HCT116 (cell line): ENCODE results near the gene MAB21L3. TPM values are rescaled to one million over a fixed set of nuclear protein-coding genes. Genes with fewer than 3 reads are reported as not detected.

Source experiments
- ATAC-seq: fragments of 200-7000 bp; cut with Tn5 transposase; 2 replicates; pipeline ENCODE4 v1.9.1; 2020; ENCODE audit warnings: mild to moderate bottlenecking, moderate library complexity
- BruUV-seq: library from RNA; stranded (reverse); fragments of 400-500 nt; replicated peaks from 2 replicates; lab custom pipeline; 2021; lab: Mats Ljungman, UMichigan
- CTCF ChIA-PET: fragments of 300-600 bp; sonication (Branson Sonifier 250); formaldehyde crosslinking; loops from one replicate; lab custom pipeline; 2021; ENCODE audit warnings: antibody characterized with exemption; lab: Charles Lee
- POLR2A ChIA-PET: fragments of 300-600, 350-600 bp; sonication (Branson Sonifier 250); formaldehyde crosslinking; loops from one replicate; lab custom pipeline; 2021; ENCODE audit warnings: antibody characterized with exemption; lab: Charles Lee
- RAD21 ChIA-PET, 2 experiments: fragments of 300-600 bp; sonication (Branson Sonifier 250); formaldehyde crosslinking; loops; one replicate each; lab custom pipeline; 2023; ENCODE audit warnings: low total read pairs in 2 of 2; ENCODE audit not compliant: uncharacterized antibody in 2 of 2, unreplicated experiment in 2 of 2, low non-redundant PET in 1 of 2; lab: Charles Lee
- DNase-seq: peaks from one replicate; pipeline ENCODE4 v3.0.0-alpha.2; 2010; ENCODE audit warnings: low read depth, low spot score
- H2AFZ ChIP-seq: fragments of 200-600 bp; shearing (Covaris generic), sonication (generic); 2 replicates; pipeline ENCODE4 v1.6.1; 2017; ENCODE audit warnings: low read depth, mixed run types, mixed read lengths, antibody characterized with exemption, low read length; ENCODE audit not compliant: poor library complexity, severe bottlenecking
- H3K27ac ChIP-seq: 2 replicates; pipeline ENCODE4 v1.5.1; 2012; ENCODE audit warnings: low read depth, low read length
- H3K27me3 ChIP-seq: fragments of 200-600 bp; sonication (generic); 2 replicates; pipeline ENCODE4 v1.6.1; 2016; ENCODE audit warnings: mixed run types, low read length, mixed read lengths; ENCODE audit not compliant: insufficient read depth
- H3K36me3 ChIP-seq, 2 experiments: fragments of 200-500 bp in 1 of 2; fragments of 200-600 bp in 1 of 2; sonication (Bioruptor generic) in 1 of 2; sonication (generic) in 1 of 2; 2 replicates each; pipeline versions ENCODE4 v1.5.1 to v1.6.1; 2014 to 2016; ENCODE audit warnings: low read length in 2 of 2, inconsistent platforms in 1 of 2, mixed read lengths in 1 of 2, mixed run types in 1 of 2; ENCODE audit not compliant: insufficient read depth in 2 of 2, control insufficient read depth in 1 of 2
- H3K4me1 ChIP-seq, 2 experiments: fragments of 200-600 bp in 1 of 2; sonication (generic) in 1 of 2; 2 replicates each; pipeline versions ENCODE4 v1.5.1 to v1.6.1; 2012 to 2017; ENCODE audit warnings: low read length in 2 of 2, inconsistent platforms in 1 of 2, mild to moderate bottlenecking in 1 of 2, mixed read lengths in 1 of 2, mixed run types in 1 of 2, moderate library complexity in 1 of 2; ENCODE audit not compliant: insufficient read depth in 2 of 2, control insufficient read depth in 1 of 2
- H3K4me2 ChIP-seq: fragments of 200-600 bp; sonication (generic); 2 replicates; pipeline ENCODE4 v1.6.1; 2017; ENCODE audit warnings: mixed run types, low read length, mixed read lengths
- H3K4me3 ChIP-seq, 2 experiments: fragments of 200-600 bp in 1 of 2; sonication (generic) in 1 of 2; replicated peaks in 1 of 2; 2 replicates each; pipeline ENCODE4 v1.5.1; 2011 to 2016; ENCODE audit warnings: low read length in 2 of 2, control low read depth in 1 of 2, low read depth in 1 of 2, mild to moderate bottlenecking in 1 of 2, mixed read lengths in 1 of 2, mixed run types in 1 of 2
- H3K79me2 ChIP-seq: fragments of 200-600 bp; sonication (generic); 2 replicates; pipeline ENCODE4 v1.6.1; 2017; ENCODE audit warnings: mild to moderate bottlenecking, mixed run types, low read length, moderate library complexity, mixed read lengths; ENCODE audit not compliant: insufficient read depth
- H3K9ac ChIP-seq: fragments of 200-600 bp; sonication (generic); 2 replicates; pipeline ENCODE4 v1.6.1; 2016; ENCODE audit warnings: low read length, mixed read lengths
- H3K9me2 ChIP-seq: fragments of 200-600 bp; sonication (generic), shearing (Covaris generic); 2 replicates; pipeline ENCODE4 v1.6.1; 2017; ENCODE audit warnings: mixed run types, mild to moderate bottlenecking, moderate library complexity; ENCODE audit not compliant: insufficient read depth
- H3K9me3 ChIP-seq, 2 experiments: fragments of 200-500 bp in 1 of 2; fragments of 200-600 bp in 1 of 2; sonication (Bioruptor generic) in 1 of 2; sonication (generic) in 1 of 2; 2 replicates each; pipeline ENCODE4 v1.6.1; 2014 to 2017; ENCODE audit warnings: low read length in 2 of 2, mixed read lengths in 2 of 2, inconsistent platforms in 1 of 2, low read depth in 1 of 2, mild to moderate bottlenecking in 1 of 2, mixed run types in 1 of 2, moderate library complexity in 1 of 2; ENCODE audit not compliant: control insufficient read depth in 1 of 2, insufficient read depth in 1 of 2
- H4K20me1 ChIP-seq: fragments of 200-600 bp; sonication (generic), shearing (Covaris generic); 2 replicates; pipeline ENCODE4 v1.6.1; 2017; ENCODE audit warnings: mixed run types, mild to moderate bottlenecking, moderate library complexity; ENCODE audit not compliant: insufficient read depth
- ATF3 ChIP-seq: IDR thresholded peaks from 2 replicates; pipeline ENCODE4 v1.6.1; 2012
- FOSL1 ChIP-seq: IDR thresholded peaks from 2 replicates; pipeline ENCODE4 v1.6.1; 2012; ENCODE audit warnings: low read depth
- POLR2A ChIP-seq: IDR thresholded peaks from 2 replicates; pipeline ENCODE4 v1.7.0; 2011; ENCODE audit warnings: borderline replicate concordance; ENCODE audit not compliant: insufficient read depth, insufficient read length; ENCODE audit errors: extremely low read depth
- TCF7L2 ChIP-seq: IDR thresholded peaks from 2 replicates; pipeline ENCODE4 v1.7.0; 2011; ENCODE audit warnings: borderline replicate concordance, inconsistent platforms; ENCODE audit not compliant: insufficient read depth, insufficient read length; ENCODE audit errors: extremely low read depth
- ZBTB33 ChIP-seq: IDR thresholded peaks from 2 replicates; pipeline ENCODE4 v1.6.1; 2011; ENCODE audit warnings: mild to moderate bottlenecking, low read length, moderate library complexity; ENCODE audit not compliant: insufficient replicate concordance; ENCODE audit errors: extremely low read depth
- ZFX ChIP-seq: fragments of 450-650 bp; IDR thresholded peaks from 2 replicates; pipeline ENCODE4 v1.6.1; 2017
- intact Hi-C: fragments of 100-400 bp; cut with micrococcal nuclease; formaldehyde crosslinking; loops from 2 replicates; pipeline ENCODE4 v1.10.0; 2022
- total RNA-seq: library from RNA; stranded (reverse); gene quantifications from one replicate; pipeline ENCODE4 v1.2.1, GENCODE V29; 2021; ENCODE audit not compliant: unreplicated experiment

MAB21L3 gene
- total RNA-seq, 1 experiment from 2014 or later, result not detected

GRCh38 chr1:116127123-116127847 is 16.1 kb downstream of the MAB21L3 start:
- no peak for ATAC-seq
- H3K36me3 ChIP-seq, result no peaks in the 10 kb centered on the region
- RAD21 ChIA-PET, result no interaction called here
- H4K20me1 ChIP-seq, result no peaks in the 10 kb centered on the region
- no peak overlapping the region for H3K9ac ChIP-seq
- POLR2A ChIA-PET, result no interaction called here
- no peaks in the 10 kb centered on the region for H3K9me2 ChIP-seq
- TF ChIP-seq FOSL1 (no peak), ZBTB33 (no peak), ATF3 (no peak), TCF7L2 (no peak), POLR2A (no peak), ZFX (no peak)
- no peaks in the 10 kb centered on the region for H3K9me3 ChIP-seq
- H3K79me2 ChIP-seq, result no peaks in the 10 kb centered on the region
- CTCF ChIA-PET, result no interaction called here
- no peak overlapping the region for H3K27ac ChIP-seq
- peaks cover 0 to 7% of the 10 kb centered on the region in 2 experiments; a peak in 2 of 4 replicates for H3K4me1 ChIP-seq
- DNase-seq, result no peak
- intact Hi-C loops, result no loop called here
- BruUV-seq, result no TSS peak
- H3K4me2 ChIP-seq, result no peak overlapping the region
- H2AFZ ChIP-seq, result no peak overlapping the region
- 0 out of 2 replicates have a peak, but pooled peaks cover 4% of the 10 kb centered on the region for H3K27me3 ChIP-seq
- no peak overlapping the region for H3K4me3 ChIP-seq
